Measurements from ENCODE around the gene KCNA1.

Gene KCNA1

DNA sequence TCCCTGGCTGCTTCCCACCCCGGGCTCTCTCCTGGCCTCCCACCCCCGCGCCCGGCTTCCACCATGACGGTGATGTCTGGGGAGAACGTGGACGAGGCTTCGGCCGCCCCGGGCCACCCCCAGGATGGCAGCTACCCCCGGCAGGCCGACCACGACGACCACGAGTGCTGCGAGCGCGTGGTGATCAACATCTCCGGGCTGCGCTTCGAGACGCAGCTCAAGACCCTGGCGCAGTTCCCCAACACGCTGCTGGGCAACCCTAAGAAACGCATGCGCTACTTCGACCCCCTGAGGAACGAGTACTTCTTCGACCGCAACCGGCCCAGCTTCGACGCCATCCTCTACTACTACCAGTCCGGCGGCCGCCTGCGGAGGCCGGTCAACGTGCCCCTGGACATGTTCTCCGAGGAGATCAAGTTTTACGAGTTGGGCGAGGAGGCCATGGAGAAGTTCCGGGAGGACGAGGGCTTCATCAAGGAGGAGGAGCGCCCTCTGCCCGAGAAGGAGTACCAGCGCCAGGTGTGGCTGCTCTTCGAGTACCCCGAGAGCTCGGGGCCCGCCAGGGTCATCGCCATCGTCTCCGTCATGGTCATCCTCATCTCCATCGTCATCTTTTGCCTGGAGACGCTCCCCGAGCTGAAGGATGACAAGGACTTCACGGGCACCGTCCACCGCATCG is 1.8 kb downstream of the KCNA1 start:
- no peak for DNase-seq (ENCODE audit: low spot score)

DNA sequence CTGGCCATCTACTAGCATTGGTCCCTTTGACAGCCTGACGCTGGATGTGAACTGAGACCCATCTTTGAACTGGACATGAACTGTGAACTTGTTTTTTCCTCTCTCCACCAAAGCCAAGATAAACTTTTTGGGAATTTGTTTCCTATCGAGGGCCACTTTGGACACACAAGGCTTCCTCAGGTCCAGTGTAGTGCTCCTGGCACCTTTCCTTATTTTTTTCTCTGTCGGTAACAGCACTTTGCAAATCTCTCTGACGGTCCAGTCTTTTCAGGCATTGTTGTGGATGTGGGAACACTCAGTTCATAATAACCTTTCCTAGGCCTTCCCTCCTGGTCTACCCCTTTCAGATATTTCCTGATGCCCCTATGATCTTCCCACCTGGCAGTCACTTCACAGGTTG is 5.0 kb downstream of the KCNA1 start:
- no peak for DNase-seq (ENCODE audit: low spot score)

- DNase-seq (ENCODE audit: low spot score) = no peak
These were observed 6.0 kb downstream of the KCNA1 start for GRCh38 chr12:4915752-4916151.

GRCh38 chr12:4918950-4919660 is 9.4 kb downstream of the KCNA1 start:
- DNase-seq (ENCODE audit: low spot score) = no peak

- DNase-seq (ENCODE audit: low spot score) = no peak
These were observed 22.9 kb downstream of the KCNA1 start for GRCh38 chr12:4932576-4932975.

DNA sequence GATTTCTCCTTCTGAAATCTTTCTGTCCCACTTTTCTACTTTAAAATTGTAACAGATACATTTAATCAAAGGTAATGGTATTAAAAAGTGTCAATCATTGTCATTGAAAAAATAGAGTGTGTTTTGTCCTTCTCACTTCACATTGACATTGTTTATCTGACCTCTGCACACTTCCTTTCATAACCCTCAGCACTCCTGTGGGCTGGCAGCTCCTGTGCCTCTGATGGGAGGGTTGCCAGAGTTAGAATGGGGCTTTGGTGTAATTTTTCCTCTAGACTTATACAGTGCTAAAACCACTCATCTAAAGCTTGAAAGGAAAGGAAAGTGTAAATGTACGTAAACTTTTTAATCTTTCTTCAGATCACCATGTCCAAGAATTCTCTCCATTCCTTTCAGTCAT is 23.7 kb downstream of the KCNA1 start:
- no peak for DNase-seq (ENCODE audit: low spot score)

GRCh38 chr12:4934407-4935035 is 24.8 kb downstream of the KCNA1 start:
- DNase-seq (ENCODE audit: low spot score) = no peak

- DNase-seq (ENCODE audit: low spot score) = no peak
These were observed 29.2 kb downstream of the KCNA1 start for GRCh38 chr12:4938900-4939299.

DNA sequence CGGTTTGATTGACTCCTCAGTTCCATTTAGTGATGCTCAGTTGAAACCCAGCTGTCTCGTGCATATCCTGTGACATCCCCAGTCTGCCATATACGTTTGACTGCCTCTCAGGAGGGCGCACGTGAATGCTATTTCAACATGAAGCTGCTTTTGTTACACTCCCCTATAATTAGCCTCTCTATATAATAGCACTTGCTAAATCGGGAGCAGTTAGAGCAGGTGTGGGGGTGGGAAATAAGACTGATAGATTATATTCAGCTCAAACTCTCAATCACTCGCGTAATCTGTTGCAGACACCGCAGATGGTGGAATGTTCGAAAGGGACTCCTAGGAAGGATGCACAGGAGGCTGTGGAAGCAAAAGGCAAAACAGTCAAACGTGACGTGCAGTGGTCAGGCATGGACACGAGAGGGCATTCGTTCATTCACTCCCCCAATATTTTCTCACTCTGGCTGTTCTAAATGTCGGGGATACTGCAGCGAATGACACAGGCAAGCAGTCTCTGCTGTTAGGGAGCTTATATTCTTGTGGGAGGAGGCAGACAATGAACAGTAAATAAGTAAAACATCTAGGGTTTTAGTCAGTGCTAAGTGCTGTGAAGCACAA is 29.8 kb downstream of the KCNA1 start:
- DNase-seq (ENCODE audit: low spot score) = peak; percentile 14

DNA sequence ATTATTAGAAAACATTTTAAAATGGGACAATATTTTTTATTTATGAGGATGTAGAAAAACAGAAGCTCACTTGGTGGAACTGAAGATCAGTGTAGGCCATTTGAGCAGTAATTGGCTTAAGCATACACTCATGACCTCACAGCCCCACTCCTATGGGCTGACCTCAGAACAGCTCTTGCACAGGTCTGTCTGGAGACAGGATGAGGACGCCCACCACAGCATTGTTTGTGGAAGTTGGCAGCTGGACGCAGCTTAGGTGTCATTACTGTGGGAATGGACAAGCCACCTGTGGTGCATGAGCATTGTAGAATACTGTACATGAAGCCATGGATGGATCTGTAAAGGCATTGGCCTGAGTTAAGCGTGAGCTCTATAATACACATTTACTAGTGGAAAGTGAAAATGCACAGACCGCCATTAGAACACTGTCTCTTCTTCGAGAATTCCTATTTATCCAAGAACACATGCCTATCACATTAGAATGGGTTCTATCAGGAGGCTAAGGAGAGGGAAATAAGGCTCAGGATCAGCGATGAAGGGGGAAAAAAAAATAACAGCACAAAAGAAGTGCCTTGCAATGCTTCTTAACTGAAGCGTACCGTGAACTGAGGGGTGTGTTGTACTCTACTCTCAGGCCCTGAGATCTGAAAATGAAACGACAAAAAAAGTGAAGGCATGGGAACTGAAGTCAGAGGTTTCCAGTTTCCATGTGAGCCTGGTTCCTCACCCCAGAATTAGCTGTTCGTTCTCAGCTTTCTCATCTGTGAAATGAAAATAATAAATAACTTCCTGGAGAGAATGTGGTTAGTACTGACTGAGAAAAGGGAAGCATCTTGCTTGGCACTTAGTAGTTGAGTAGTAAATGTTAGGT is 33.6 kb downstream of the KCNA1 start:
- no peak for DNase-seq (ENCODE audit: low spot score)

- no peak for DNase-seq (ENCODE audit: low spot score)
These were observed 34.2 kb downstream of the KCNA1 start for GRCh38 chr12:4943938-4944284.

DNA sequence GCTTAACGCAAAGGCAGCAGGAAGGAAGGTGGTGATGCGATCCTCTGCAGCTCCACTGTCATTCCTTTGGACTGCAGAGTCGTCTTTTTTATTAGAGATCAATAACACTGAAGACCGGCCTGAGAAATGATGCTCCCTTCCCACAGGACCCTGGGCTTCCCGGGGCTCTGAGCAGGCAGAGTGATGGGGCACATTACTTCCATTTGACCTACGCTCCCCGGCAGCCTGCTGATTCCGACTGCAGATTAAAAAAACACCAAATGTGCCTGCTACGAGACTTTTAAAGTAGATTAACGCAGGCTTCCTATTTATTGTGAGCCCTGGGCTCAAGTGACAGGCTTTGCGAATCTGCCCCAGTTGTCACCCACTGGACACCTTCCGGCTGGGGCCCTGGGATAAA is 37.5 kb downstream of the KCNA1 start:
- DNase-seq (ENCODE audit: low spot score) = no peak

DNA sequence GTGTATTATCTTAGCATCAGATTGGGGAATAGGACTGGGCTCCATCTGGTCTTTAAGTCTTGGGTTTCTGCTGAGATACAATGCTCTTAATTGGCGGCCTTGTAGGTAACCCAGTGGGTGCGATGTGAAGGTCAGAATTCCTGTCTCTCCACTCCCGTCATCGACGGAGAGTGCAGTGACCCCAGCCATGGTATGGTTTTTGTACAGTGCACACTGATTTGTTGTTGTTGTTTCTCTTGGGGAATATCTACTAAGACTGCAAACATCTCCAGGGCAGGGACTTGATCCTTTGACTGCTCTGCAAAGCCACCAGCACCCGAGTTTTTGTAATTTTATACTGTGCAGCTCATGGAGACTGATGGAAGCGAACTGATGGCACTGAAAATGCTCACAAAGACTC is 41.4 kb downstream of the KCNA1 start:
- no peak for DNase-seq (ENCODE audit: low spot score)

GRCh38 chr12:4951601-4952000 is 41.9 kb downstream of the KCNA1 start:
- DNase-seq (ENCODE audit: low spot score) = no peak

GRCh38 chr12:4954621-4955354 is 45.1 kb downstream of the KCNA1 start:
- DNase-seq (ENCODE audit: low spot score) = no peak

DNA sequence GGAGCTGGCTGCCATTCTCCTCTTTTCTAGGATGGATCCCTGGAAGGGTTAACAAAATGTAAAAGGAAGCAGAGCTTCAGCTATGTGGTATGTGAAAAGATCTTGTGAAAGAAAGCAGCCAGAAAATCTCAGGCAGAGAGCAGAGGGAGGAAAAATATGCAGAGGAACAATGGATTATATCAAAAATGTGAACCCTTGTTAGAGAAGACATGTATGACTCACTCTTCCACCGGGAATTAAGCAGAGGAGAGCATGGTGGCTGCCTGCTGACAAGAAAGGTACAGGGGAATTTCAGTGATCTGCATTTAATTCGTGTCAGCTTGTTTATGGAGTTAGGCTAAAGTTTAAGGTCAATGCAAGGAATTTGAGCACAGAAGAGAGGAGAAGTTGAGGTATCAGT is 46.3 kb downstream of the KCNA1 start:
- no peak for DNase-seq (ENCODE audit: low spot score)

GRCh38 chr12:4956968-4957367 is 47.3 kb downstream of the KCNA1 start:
- no peak for DNase-seq (ENCODE audit: low spot score)

DNA sequence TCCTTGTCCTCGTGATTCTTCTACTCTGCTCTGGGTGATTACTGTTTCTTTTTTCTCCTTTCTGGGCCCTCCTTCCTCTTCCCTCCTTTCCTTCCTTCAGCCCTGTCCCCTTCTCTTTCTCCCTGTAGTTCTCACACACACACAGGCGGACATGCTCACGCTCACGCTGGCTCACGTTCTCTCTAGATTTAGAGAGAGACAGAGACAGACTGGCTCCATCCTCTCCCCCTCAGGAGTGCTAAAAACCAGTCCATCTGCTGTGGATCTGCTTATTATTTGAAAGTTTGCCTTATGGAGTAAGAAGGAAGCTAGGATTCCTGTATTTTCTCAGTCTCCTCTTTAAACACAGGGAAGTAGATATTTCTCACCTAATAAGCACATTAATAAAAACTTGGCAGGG is 48.1 kb downstream of the KCNA1 start:
- no peak for DNase-seq (ENCODE audit: low spot score)

DNA sequence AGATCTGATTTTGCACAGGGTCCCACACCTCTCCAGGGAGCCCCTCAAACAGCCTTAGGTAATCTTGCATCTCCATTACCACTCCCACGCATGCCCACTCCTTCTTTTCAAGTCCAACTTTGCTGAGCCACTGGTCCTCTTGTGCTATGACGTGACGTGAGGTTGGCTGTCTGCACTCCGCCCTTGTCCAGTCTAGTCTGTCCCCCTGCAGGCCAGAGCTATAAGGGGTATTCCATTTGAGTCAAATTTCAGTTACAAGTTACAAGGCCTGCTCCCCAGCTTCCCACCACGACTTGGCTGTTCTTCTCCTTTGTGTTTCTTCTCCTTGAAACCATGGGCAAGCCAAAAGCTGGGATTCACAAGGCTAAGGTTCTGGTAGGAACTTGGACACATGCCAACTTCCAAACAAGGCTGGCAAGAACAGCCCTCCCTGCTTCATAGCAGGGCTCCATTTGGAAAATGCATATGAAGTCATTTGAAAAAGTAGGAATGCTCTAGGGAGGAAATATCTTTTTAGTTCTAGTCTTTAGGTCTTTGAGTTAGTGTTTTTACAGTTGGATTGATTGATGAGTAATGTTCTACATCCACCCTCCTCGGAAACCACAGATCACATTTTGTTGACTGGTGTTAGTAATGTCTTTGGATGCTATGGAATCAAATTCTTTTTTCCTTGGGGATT is 49.1 kb downstream of the KCNA1 start:
- no peak for DNase-seq (ENCODE audit: low spot score)

GRCh38 chr12:4959381-4959780 is 49.7 kb downstream of the KCNA1 start:
- DNase-seq (ENCODE audit: low spot score) = no peak

DNA sequence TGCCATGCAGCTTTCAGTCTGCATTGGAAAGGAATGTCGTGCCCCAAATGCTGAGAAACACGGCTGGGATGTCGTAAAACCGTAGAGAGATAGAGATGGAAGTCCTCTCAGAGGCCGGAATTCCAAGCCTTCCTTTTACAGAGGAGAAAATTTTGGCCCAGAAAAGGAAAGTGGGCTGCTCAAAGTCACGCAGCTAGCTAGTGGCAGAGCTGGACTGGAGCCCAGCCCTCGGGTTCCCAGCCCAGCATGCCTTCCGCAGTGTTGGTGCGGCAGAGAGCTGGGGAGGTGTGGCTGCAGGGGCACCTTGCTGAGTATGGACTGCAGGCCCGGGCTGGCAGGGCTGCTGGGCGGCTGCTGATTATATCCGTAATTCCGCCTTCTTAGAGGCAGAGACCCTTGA is 50.3 kb downstream of the KCNA1 start:
- DNase-seq (ENCODE audit: low spot score) = no peak
